ENCODE results near the gene ZNF142. TPM values are rescaled to one million over a fixed set of nuclear protein-coding genes. Genes with fewer than 3 reads are reported as not detected.

ZNF142 gene
- total and polyA plus RNA-seq, 2 of the 8 experiments (the other 6 are each of a cell fraction or from before 2014, with no cell fraction given), result 9.4 to 32.5 TPM

DNA sequence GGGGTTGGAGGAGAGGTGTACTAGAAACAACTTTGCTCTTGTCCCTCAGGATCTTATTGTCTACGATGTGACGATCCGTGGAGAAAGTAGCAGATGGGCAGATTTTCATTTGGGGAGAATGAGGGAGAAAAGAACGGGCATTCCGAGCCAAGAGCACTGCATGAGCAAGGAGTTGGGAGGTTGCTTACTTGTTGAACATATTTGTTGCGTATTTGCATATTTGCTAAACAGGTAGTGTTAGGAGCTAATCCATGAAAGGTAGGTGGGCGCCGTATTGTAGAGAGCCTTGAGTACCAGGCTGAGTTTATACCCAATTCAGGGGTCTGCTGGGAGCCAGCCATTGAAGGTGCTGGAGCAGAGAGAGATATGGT lies 550 bp upstream of the ZNF142 start (continued):
- TF ChIP-seq, protein P1, sequence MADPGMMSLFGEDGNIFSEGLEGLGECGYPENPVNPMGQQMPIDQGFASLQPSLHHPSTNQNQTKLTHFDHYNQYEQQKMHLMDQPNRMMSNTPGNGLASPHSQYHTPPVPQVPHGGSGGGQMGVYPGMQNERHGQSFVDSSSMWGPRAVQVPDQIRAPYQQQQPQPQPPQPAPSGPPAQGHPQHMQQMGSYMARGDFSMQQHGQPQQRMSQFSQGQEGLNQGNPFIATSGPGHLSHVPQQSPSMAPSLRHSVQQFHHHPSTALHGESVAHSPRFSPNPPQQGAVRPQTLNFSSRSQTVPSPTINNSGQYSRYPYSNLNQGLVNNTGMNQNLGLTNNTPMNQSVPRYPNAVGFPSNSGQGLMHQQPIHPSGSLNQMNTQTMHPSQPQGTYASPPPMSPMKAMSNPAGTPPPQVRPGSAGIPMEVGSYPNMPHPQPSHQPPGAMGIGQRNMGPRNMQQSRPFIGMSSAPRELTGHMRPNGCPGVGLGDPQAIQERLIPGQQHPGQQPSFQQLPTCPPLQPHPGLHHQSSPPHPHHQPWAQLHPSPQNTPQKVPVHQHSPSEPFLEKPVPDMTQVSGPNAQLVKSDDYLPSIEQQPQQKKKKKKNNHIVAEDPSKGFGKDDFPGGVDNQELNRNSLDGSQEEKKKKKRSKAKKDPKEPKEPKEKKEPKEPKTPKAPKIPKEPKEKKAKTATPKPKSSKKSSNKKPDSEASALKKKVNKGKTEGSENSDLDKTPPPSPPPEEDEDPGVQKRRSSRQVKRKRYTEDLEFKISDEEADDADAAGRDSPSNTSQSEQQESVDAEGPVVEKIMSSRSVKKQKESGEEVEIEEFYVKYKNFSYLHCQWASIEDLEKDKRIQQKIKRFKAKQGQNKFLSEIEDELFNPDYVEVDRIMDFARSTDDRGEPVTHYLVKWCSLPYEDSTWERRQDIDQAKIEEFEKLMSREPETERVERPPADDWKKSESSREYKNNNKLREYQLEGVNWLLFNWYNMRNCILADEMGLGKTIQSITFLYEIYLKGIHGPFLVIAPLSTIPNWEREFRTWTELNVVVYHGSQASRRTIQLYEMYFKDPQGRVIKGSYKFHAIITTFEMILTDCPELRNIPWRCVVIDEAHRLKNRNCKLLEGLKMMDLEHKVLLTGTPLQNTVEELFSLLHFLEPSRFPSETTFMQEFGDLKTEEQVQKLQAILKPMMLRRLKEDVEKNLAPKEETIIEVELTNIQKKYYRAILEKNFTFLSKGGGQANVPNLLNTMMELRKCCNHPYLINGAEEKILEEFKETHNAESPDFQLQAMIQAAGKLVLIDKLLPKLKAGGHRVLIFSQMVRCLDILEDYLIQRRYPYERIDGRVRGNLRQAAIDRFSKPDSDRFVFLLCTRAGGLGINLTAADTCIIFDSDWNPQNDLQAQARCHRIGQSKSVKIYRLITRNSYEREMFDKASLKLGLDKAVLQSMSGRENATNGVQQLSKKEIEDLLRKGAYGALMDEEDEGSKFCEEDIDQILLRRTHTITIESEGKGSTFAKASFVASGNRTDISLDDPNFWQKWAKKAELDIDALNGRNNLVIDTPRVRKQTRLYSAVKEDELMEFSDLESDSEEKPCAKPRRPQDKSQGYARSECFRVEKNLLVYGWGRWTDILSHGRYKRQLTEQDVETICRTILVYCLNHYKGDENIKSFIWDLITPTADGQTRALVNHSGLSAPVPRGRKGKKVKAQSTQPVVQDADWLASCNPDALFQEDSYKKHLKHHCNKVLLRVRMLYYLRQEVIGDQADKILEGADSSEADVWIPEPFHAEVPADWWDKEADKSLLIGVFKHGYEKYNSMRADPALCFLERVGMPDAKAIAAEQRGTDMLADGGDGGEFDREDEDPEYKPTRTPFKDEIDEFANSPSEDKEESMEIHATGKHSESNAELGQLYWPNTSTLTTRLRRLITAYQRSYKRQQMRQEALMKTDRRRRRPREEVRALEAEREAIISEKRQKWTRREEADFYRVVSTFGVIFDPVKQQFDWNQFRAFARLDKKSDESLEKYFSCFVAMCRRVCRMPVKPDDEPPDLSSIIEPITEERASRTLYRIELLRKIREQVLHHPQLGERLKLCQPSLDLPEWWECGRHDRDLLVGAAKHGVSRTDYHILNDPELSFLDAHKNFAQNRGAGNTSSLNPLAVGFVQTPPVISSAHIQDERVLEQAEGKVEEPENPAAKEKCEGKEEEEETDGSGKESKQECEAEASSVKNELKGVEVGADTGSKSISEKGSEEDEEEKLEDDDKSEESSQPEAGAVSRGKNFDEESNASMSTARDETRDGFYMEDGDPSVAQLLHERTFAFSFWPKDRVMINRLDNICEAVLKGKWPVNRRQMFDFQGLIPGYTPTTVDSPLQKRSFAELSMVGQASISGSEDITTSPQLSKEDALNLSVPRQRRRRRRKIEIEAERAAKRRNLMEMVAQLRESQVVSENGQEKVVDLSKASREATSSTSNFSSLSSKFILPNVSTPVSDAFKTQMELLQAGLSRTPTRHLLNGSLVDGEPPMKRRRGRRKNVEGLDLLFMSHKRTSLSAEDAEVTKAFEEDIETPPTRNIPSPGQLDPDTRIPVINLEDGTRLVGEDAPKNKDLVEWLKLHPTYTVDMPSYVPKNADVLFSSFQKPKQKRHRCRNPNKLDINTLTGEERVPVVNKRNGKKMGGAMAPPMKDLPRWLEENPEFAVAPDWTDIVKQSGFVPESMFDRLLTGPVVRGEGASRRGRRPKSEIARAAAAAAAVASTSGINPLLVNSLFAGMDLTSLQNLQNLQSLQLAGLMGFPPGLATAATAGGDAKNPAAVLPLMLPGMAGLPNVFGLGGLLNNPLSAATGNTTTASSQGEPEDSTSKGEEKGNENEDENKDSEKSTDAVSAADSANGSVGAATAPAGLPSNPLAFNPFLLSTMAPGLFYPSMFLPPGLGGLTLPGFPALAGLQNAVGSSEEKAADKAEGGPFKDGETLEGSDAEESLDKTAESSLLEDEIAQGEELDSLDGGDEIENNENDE (IDR thresholded peaks at IDR 0.05; ENCODE audit: insufficient replicate concordance, low read length), result no peak
- TF ChIP-seq SP2 (IDR thresholded peaks at IDR 0.05; ENCODE audit: low read length) (no peak), NRF1 (IDR thresholded peaks at IDR 0.05; ENCODE audit: low read depth, low read length) (no peak), EP300 (IDR thresholded peaks at IDR 0.05; ENCODE audit: borderline replicate concordance in 1 of 2, low read depth in 2 of 2, low read length in 2 of 2) (no peak), CEBPB (IDR thresholded peaks at IDR 0.05; ENCODE audit: low read depth, low read length) (no peak), TBP (IDR thresholded peaks at IDR 0.05; ENCODE audit: low read depth, low read length) (no peak), RBBP5 (IDR thresholded peaks at IDR 0.05; ENCODE audit: borderline replicate concordance, low read depth, low read length) (no peak)
- TF ChIP-seq, protein P2, sequence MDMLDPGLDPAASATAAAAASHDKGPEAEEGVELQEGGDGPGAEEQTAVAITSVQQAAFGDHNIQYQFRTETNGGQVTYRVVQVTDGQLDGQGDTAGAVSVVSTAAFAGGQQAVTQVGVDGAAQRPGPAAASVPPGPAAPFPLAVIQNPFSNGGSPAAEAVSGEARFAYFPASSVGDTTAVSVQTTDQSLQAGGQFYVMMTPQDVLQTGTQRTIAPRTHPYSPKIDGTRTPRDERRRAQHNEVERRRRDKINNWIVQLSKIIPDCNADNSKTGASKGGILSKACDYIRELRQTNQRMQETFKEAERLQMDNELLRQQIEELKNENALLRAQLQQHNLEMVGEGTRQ (IDR thresholded peaks at IDR 0.05; ENCODE audit: low read length), result no peak

Data from H1 (cell line).